Stimulated activated CD4-positive, alpha-beta T cell treated with anti-CD3 and anti-CD28 coated beads, Interleukin-2, amount 100 ng/mL, for 24 hours (primary cell): Measurements from ENCODE around the gene TLE6.
"Not testable (repeated sequence)": the region's sequence is repeated elsewhere in the genome, so short reads cannot be mapped to it uniquely, and the experiment has no call there.

Source experiments
- DNase-seq, 2 donors: peaks; one replicate each; pipeline ENCODE4 v3.0.0-alpha.2; 2020

The TLE6 gene

DNA sequence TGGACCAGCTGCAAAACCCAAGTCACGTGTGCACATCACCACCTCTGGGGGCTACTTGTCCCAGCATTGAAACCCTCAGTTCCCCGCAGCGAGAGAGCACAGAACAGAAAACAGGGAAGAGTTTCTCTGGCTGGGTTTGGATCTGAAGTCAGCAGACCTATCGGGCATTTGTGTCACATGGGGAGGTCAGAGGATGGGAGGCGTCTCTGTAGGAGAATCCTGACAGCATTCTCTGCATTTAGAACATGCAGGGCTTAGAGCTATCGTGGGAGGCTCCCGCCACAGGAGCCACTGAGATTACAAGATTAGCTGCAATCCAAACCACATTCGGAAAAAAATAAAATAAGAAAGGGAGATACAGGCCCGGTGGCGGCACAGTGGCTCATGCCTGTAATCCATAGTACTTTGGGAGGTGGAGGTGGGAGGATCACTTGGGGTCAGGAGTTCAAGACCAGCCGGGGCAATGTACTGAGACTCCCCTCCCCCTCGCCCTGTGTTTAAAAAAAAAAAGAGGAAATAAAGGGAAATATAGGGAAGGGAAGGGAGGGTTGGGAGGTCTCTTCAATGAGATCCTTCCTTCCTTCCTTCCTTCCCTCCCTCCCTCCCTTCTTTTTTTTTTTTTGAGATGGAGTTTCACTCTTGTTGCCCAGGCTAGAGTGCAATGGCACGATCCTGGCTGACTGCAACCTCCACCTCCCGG, 2.9 kb upstream of the TLE6 start:
- DNase-seq = peak in 1 of 2 donors; percentile 27

DNA sequence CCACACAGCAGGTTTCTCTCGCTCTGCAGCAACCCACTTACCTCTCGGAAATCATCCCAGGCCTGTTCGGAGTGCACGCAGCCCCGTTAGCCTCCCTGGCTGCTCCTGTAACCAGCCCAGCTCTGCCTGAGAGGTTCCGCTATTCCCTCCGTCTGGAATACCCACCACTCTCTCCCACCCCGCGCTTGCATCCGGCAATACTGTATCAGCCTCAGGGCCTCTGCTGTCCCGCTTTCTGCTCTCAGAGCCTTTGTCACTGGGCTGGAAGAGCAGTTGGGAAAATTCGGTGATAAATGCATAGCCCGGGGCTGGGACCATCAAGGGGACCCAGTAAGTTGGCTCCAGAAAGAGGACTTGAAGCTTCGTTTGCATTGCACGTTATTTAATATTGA, 759 bp upstream of the TLE6 start:
- no peak for DNase-seq

DNA sequence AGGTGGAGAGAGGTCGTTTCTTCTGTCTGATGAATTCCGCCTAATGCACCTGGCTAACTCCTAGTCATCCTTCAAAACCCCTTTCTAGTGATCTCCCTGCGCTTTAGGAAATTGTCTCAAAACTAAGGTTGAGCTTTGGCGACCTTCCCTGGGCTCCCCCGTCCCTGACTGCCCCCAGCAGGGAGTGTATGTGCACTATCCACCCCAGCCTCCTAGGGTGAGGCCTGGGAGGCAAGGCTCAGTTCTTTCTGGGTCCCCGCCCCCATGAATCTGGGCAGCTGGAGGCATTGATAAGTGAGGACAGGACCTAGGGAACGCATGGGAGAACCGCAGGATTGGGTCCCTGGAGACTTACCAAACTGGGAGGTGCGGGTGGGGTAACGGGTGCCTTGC, 378 bp downstream of the TLE6 start:
- no peak for DNase-seq

DNA sequence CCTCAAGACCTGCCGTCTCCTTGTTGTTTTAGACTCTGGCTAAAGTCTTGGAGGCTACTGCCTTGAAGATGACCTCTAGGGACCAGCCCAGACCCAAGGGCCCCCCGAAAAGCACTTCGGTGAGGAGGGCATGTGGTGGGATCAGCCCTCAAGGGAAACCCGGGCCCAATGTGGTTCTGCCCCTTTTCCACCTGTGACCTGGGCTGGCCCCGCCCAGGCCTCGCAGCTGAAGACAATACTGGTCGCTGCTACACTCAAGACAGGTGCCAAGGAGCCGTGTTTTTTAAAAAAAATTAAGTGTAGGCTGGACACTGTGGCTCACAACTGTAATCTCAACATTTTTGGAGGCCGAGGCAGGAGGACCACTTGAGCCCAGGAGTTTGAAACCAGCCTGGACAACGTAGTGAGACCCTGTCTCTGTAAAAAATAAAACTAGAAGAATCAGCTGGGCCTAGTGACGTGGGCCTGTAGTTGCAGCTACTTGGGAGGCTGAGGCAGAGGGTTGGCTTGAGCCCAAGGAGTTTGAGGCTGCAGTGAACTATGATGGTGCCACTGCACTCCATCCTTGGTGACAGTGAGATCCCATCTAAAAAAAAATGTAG, 903 bp downstream of the TLE6 start:
- no peak for DNase-seq

- DNase-seq = no peak
Observed at GRCh38 chr19:2978772-2979171, 1.4 kb downstream of the TLE6 start.

DNA sequence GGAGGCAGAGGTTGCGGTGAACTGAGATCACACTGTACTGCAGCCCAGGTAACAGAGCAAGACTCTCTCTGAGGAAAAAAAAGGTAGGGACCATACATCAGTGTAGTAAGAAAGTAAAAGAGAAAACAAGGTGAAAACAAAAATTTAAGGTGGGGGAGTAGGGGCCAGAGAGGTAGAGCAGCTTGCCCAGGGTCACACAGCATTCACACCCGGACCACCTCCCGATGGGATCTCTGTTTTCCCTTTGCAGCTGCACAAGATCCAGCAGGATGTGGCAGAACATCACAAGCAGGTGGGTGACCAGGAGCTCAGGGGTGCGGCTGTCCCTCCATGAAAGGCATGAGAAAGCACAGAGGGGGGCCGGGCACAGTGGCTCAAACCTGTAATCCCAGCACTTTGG, 4.5 kb downstream of the TLE6 start:
- DNase-seq = no peak

GRCh38 chr19:2982561-2982960, 5.2 kb downstream of the TLE6 start:
- DNase-seq = no peak

GRCh38 chr19:2982983-2983350, 5.6 kb downstream of the TLE6 start:
- DNase-seq = no peak

- DNase-seq = no peak
Observed at GRCh38 chr19:2983351-2984214, 6.2 kb downstream of the TLE6 start.

GRCh38 chr19:2984215-2984528, 6.8 kb downstream of the TLE6 start:
- no peak for DNase-seq

DNA sequence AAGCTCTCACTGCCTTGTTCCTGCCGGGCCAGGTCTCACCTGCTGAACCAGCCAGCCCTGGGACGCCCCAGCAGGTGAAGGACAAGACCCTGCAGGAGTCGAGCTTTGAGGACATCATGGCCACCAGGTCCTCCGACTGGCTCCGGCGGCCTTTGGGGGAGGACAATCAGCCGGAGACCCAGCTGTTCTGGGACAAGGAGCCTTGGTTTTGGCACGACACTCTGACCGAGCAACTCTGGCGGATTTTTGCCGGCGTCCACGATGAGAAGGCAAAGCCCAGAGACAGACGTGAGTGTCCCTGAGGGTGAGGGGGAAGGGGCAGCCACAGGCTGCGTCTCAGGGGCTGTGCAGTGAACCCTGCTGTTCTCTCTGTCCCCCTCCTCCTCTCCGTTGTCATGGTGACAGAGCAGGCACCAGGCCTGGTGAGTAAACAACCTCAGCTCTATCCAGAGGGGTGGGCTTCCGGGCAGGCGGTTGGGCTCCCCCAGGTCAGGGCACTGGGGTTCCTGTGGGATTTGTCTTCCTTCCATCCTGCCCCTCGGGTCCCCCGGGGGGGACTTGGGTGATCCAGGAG, 9.7 kb downstream of the TLE6 start:
- no peak for DNase-seq

- DNase-seq = no peak
Observed at GRCh38 chr19:2987797-2988196, 10.4 kb downstream of the TLE6 start.

GRCh38 chr19:2988568-2988967, 11.2 kb downstream of the TLE6 start:
- no peak for DNase-seq

DNA sequence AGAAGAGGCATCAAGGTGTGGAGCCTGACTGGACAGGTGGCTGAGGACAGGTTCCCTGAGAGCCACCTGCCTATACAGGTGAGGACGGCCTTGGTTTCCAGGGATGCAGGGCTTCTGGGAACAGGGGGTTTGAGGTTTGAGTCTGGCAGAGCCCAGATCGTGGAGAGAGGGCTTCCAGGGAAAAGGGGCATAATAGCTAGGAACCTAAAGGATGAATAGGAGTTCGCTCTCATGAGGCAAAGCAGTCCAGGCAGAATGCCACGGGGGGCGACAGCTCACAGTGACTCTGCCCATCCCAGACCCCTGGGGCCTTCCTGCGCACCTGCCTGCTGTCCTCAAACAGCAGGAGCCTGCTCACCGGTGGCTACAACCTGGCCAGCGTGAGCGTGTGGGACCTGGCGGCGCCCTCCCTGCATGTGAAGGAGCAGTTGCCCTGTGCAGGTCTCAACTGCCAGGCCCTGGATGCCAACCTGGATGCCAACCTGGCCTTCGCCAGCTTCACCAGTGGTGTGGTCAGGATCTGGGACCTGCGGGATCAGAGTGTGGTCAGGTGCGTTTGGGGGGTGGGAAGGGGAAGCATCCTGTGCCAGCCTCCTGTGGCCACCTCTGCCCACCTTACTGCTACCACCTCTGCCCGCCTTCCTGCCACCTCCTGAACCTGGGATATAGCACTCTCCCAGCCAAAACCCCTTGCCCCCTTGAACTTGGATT, 12.0 kb downstream of the TLE6 start:
- DNase-seq = no peak

DNA sequence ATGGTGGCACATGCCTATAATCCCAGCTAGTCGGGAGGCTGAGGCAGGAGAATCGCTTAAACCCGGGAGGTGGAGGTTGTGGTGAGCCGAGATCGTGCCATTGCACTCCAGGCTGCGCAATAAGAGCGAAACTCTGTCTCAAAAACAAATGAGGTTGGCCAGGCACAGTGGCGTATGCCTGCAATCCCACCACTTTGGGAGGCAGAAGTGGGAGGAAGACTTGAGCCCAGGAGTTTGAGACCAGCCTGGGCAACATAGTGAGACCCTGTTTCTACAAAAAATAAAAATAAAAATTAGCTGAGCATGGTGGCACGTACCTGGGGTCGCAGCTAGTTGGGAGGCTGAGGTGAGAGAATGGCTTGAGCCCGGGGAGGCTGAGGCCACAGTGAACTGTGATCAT, 15.0 kb downstream of the TLE6 start:
- not testable (repeated sequence) for DNase-seq

DNA sequence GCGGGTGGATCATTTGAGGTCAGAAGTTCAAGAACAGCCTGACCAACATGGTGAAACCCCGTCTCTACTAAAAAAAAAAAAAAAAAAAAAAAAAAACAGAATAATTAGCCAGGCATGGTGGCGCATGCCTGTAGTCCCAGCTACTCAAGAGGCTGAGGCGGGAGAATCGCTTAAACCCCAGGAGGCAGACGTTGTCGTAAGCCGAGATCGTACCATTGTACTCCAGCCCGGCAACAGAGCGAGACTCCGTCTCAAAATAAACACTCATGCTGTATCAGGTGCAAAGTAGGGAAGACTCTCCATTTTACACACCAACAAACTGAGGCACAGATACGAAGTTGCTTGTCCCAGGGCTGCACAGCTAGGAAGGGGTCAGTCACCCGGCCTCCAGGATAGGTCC, 15.6 kb downstream of the TLE6 start:
- DNase-seq = no peak

DNA sequence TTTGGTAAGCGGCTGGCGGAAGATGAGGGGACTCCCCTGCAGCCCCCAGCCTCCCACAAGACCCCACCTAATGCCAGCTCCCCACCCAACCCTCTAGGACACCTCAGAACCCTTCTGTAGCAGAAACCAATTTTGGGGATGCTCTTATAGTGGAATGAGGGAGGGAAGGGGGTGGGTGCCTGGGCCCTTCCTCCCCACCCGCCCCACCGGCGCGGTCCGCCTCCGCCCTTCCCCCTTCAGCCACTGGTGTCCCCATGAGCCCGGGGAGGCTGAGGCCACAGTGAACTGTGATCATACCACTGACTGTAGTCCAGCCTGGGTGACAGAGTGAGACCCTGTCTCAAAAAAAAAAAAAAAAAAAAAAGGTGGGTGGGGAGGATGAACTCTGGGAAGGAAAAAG, 16.2 kb downstream of the TLE6 start:
- no peak for DNase-seq

DNA sequence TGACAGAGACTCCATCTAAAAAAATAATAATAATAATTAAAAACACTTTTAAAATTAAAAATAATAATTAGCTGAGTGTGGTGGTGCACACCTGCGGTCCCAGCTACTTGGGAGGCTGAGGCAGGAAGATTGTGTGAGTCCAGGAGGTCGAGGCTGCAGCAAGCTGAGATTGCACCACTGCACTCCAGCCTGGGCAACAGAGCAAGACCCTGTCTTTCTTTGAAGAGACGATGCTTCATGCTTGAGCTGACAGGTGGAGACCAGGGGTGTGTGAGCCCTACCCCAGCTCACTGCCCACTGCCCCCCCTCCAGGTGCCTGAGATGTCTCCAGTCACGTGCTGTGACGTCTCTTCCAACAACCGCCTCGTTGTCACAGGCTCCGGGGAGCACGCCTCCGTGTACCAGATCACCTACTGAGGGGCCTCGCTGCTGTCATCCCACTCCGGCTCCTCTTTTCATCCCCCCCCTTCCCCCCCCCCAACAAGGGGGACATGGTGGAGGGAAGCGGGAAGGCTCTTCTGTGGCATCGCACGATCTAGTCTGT, 17.3 kb downstream of the TLE6 start:
- DNase-seq = no peak

- DNase-seq = no peak
Observed at GRCh38 chr19:2997720-2998119, 20.4 kb downstream of the TLE6 start.

GRCh38 chr19:2998642-2999041, 21.3 kb downstream of the TLE6 start:
- no peak for DNase-seq

- no peak for DNase-seq
Observed at GRCh38 chr19:3001235-3001800, 24.0 kb downstream of the TLE6 start.

DNA sequence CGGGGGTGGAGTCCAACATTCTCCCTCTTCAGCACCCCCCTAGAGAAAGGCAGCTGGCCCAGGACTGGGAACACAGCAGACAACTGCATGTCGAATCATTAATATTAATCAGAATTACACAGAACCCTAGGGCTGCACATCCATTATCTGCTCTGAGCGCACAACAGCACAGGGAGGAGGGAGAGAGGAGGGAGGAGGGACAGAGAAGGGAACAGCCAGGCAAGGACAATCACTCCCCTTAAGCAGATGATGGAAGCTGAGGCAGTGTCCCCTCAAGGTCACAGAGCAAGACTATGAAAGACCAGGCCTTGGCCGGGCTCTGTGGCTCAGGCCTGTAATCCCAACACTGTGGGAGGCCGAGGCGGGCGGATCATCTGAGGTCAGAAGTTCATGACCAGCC, 25.7 kb downstream of the TLE6 start:
- no peak for DNase-seq

DNA sequence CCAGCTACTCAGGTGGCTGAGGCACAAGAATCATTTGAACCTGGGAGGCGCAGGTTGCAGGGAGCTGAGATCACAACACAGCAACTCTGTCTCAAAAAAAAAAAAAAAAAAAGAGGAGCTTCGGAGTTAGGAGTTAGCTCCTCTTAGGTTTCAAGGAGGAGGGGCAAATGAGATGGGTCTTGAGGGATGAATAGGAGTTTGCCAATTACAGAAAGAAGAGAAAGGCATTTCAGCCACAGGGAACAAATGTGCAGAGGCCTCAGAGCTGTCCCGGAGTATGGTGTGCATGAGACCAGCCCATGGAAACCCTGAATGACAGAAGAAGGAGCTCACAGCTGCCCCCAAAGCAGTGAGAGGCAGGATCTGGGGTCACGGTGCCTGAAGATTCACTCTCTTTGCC, 27.2 kb downstream of the TLE6 start:
- no peak for DNase-seq
